Measurements from ENCODE around the gene KCTD16.

Gene KCTD16

DNA sequence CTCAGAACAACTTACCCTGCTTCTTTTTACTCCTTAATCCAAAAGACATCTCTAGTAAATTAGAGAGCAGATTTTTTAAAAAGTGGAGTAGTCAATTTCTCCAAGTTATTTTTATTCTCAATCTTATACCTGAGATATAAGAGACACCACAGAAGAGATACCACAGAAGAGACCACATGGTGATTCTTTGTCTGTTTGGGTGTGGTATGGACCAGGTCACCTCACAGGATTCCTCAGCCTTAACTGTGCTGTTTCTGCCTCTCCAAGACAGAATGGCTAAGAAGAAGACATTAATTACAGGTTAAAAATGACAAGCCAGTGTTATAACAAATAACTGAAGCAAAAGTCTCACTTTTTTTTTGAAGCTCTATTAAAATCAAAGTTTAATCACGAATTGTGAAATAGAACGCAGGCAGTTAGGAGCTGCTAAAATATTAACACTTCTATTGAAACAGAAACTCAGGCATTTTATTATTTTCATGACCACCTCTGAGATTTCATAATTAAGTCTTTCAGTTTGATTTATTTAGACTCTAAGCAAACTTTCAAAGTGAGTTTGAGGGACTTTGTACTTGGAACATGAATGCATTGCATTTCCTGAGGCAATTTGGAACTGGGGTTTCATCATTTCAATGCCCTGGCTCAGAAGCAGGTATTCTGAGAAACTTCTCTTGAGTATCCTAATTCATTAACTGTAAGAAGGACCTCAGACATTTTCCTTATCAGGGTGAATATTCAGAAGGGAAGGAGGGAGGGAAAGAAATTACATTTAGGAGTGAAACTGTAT, 280.7 kb downstream of the KCTD16 start:
- in situ Hi-C loops (cut with MboI; ENCODE audit: low sequenced_read_pairs), result no loop called here

DNA sequence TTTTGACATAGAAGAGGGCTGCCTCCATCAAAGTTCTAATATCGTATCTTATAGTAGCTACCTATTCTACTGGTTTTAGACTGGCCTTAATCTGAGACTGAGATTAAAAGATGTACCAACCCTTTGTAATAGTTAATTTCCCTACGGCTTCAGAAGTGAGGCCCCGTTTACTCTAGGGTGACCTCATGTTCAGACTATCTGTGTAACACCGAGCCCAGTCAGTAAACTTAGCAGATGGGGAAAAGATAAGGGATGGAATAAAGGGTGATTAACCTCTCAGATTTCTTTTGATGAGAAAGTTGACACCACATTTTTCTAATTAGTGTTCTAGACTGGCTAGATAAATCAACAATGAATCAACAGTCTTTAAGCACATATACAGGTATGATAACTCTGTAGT, 283.1 kb downstream of the KCTD16 start:
- in situ Hi-C loops (cut with MboI; ENCODE audit: low sequenced_read_pairs), result no loop called here

DNA sequence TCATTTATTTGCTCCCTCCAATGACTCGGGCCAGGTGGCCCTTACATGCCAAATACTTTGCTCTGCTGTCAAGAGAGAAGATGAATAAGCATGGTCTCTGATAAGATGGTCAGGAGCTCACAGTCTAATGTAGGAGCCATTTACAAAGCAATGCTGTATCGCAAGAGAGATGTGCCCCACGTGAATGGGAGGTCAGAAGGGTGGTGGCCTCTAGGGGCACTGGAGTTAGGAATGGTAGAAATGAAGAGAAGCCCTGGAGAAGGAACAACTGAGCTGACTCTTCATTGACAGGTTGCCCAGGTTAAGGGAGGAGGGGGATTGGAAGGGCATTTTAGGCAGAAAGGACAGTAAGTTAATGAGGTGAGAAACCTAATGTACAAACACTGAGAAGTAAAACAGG, 286.5 kb downstream of the KCTD16 start:
- in situ Hi-C loops (cut with MboI; ENCODE audit: low sequenced_read_pairs), result no loop called here

DNA sequence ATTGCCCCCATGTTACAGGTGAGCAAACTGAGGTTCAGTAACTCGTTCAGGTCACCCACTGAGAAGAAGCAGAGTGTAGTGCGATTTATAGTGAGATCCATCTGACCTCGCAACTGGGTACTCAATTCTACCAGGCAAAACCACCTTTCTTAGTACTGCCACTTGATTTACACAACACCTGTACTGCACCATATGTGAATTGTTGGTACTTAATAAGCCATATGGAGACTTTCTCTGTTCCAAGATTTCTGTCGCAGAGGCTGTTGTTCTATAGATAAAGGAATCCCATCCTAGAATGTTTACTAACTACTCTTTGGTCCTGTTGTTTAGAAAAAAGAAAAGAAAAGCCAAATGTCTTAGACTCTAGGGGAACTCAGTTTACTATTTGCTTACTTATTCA, 287.5 kb downstream of the KCTD16 start:
- in situ Hi-C loops (cut with MboI; ENCODE audit: low sequenced_read_pairs), result no loop called here

DNA sequence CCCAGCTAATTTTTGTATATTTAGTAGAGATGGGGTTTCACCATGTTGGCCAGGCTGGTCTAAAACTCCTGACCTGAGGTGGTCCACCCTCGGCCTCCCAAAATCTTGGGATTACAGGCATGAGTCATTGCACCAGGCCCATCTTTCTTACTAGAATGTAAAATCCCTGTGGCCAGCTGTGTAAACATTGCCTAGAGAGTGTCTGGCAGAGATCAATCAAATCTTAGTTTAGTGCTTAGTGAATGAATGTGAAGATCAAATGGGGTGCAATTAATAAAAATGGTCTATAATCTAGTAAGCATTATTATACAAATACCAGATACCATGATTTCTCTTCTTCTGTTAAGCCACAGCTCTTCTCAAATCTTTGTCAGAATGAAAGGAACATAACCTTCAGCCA, 289.9 kb downstream of the KCTD16 start:
- in situ Hi-C loops (cut with MboI; ENCODE audit: low sequenced_read_pairs), result no loop called here

DNA sequence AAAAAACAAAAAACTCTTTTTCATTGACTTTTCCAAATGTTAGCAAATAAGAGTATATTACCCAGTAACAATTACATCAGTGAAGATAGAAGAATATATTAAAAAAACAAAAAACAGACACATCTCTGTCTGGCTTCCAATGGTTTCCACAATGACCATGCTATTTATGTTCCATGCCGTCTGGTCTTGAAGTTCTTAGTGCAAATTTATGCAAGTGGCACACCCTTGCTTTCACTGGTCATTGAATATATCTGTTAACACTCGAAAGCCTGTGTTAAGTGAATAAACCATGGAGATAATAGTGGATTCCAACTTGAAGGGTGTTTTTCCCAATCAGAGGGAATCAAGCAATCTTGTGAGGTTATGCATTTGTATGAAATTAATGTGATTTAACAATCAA, 291.9 kb downstream of the KCTD16 start:
- in situ Hi-C loops (cut with MboI; ENCODE audit: low sequenced_read_pairs), result no loop called here

DNA sequence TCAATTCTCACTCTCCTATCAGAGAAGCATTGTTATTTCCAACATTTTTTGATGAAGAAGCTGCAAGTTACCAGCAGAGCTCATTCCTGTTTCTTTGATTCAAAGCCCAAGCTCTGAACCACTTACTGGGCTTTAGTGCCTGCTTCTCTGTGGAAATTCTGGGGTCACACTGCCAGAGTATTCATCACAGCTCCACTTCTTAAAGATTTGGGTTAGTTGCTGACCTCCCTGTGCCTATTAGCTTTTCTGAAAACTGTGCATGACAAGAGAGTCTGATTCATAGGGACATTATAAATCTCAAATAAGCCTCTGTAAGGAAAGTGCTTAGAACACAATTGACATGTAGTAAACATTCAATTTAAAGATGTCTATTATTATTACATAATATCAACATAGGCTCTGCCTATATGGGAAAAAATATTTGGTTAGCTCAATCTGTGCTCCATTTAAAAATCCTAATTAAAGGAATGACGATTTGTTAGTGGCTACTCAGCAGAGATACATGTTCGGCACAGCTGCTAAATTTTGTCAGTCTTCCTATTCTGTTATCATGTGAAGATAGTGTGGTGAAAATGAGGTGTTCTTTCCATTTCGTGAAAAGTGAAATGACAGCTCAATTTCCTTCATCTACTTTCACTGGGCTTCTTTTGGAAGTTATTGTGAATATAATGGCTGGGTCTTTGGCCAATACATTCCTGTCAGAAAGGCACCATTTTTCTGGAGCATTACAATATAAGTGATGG, 293.0 kb downstream of the KCTD16 start:
- in situ Hi-C loops (cut with MboI; ENCODE audit: low sequenced_read_pairs), result no loop called here

DNA sequence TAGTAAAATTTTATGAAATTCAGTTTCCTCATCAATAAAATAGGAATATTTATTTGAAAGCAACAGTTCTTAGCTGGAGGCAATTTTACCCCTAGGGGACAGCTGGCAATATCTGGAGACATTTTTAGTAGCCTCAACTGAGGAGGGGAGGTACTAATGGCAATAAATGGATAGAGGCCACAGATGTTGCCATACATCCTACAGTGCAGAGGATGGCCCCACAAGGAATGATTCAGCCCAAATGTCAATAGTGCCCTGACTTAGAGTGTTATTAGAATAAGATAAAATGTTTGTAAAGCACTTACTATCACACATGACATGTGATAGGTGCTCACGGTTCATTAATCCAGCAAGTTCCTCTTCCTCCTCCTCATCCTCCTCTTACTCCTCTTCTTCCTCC, 293.6 kb downstream of the KCTD16 start:
- in situ Hi-C loops (cut with MboI; ENCODE audit: low sequenced_read_pairs), result no loop called here

DNA sequence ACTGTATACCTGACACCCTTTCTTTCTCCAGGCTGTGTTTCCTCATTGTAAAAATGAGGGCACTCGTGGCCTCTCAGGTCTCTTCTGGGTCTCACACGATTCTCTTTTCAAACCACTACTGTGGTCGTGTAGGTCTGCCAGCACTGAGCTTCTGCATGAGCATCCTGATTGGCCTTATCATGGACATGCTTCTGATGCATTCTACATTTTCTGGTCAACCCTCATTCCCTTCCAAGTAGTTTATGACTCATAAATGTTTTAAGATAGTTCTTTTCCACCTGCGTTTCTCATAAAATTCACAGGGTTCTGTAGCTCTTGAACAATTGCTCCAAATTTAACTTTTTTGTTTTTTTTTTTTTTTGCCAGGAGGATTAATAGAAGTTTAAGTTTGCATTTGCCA, 294.8 kb downstream of the KCTD16 start:
- in situ Hi-C loops (cut with MboI; ENCODE audit: low sequenced_read_pairs), result no loop called here

DNA sequence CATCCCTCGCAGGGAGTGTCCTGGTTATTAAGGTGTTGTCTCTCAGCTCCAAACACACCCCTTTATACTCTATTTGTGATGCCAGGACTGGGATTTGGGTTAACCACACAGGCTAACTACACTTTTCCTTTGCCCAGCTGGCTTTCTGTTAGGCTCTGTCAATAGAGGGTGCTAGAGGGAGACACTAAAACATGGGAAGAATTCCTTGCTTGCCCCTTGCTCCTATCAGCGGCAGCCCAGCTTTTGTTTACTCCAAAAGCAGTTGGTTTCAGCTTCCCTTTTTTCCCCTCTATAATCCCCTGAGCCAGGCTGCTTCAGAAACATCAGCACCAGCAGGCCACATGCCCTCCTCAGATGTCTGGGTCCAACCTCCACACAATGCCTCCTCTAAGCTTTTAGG, 297.1 kb downstream of the KCTD16 start:
- in situ Hi-C loops (cut with MboI; ENCODE audit: low sequenced_read_pairs), result no loop called here

DNA sequence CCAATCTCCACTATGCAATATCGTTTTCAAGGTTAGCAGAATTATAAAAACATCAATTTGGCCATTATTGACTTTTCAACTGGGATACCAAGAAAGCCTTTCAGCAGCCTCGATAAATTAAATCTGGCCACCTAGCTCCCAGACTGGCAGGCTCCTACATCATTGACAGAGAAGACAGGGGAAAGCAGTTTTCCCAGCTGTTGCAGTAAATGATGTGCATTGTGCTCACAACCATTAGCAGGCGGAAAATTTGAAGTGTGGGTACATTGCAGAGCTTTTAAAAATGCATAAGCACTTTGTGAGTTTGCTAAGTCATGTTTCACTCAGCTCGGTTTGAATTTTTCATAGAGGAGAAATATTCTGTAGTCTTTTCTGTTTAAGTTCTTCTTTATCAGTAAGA, 297.9 kb downstream of the KCTD16 start:
- in situ Hi-C loops (cut with MboI; ENCODE audit: low sequenced_read_pairs), result no loop called here

DNA sequence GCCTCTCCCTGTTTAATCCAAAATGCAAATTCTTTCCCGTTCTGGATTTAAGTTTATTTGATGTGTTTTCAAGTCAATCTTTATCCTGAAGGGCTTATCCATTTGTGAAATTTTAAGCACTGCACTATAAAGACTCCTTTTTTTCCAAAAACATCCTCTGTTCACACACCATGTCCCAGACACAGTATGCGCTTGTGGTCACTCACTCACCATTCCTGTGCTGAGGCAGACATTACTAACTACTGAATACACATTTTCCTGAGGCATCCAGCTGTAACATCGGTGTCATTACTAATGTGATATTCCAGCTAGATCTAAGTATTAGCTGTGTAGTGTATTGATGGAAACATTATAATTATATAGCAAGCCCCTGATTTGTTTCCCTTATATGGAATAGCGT, 298.4 kb downstream of the KCTD16 start:
- in situ Hi-C loops (cut with MboI; ENCODE audit: low sequenced_read_pairs), result no loop called here

DNA sequence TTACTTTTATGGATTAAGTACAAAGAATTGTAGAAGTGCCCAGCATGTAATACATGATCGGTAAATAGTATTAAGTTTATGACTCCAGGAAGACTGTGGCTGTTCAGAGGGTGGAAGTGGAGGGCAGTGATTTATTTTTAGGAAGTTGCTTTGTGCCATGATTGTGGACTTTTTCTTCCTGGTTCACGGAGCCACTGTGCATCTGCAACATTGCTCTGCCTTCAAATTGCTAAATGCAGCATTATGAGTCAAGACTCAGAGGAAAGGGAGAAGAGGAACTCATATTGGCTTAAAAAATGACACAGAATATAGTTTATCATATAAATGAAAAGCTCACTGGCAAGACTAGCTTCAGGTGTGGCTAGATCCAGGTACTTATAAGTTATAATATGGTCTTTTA, 301.5 kb downstream of the KCTD16 start:
- in situ Hi-C loops (cut with MboI; ENCODE audit: low sequenced_read_pairs), result no loop called here

DNA sequence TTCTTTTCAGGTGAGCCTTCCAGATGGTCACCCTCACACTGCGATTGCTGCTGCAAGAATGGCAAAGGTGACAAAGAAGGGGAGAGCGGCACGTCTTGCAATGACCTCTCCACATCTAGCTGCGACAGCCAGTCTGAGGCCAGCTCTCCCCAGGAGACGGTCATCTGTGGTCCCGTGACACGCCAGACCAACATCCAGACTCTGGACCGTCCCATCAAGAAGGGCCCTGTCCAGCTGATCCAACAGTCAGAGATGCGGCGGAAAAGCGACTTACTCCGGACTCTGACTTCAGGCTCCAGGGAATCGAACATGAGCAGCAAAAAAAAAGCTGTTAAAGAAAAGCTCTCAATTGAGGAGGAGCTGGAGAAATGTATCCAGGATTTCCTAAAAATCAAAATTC, 303.0 kb downstream of the KCTD16 start:
- in situ Hi-C loops (cut with MboI; ENCODE audit: low sequenced_read_pairs), result no loop called here

DNA sequence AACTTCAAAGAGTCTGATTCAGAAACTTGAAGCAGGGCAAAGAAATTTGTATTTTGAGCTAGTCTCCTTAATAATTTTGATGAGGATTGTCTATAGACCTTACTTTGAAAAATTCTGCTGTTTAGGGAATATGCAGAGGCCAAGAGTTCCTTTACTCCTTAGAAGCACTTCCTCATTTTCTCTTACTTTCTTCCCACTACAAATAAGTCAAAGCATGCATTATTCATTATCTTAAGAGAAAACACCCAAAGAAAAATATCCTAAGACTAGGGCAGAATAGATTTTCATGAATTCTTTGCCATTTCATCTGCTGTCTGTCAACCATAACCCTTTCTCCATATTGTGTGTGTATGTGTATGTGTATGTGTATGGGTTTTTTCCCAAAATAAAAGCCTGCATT, 307.9 kb downstream of the KCTD16 start:
- in situ Hi-C loops (cut with MboI; ENCODE audit: low sequenced_read_pairs), result no loop called here

DNA sequence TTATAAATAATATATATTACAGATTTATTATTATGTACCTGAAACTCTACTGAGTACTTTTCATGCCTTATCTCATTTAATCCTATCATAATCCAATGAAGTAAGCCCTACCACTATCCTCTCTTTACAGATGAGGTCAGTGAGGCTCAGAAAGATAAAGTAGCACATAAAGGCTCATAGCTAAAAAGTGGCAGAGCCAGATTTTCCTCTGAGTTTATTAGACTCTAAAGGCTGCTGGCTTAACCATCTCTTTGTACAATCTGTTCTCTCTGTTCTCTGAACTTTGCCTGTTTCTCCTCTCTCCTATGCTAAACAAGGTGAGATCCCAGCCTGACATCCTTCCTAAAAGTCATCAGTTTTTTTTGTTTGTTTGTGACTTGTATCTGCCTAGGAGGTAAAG, 311.2 kb downstream of the KCTD16 start:
- in situ Hi-C loops (cut with MboI; ENCODE audit: low sequenced_read_pairs), result no loop called here

DNA sequence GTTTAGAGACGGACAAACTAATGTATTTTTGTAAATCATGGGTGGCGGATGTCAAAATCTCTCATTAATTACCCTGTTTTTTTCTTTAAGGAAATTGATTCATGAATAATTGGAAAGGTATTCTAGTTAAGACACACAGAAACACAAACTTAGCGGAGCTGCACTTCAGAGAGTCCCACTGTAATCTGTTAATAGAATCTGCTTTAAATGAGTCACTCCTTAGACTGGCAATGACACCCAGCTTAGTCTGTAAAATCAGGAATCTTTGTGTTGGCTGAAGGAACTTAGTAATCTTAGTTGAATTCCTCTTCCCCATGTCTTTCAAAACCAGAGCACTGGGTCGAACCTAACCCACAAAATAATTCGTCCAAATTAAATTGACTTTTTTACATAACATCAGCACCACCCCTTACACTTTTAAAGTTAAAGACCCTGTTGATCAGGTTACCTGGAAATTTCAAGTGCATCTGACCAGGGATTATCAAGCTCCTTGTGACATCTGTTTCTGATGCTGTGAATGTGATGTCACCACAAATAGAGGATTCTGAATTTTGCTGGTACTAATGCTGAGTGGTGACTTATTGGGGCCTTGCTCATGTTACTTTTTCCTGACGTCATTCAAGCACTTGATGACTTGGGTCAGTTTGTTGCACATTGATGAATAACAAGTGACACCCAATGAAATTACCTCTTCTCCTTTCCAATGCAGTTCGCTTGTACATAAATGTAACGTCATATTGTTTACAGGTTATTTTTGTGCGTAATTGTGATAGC, 313.6 kb downstream of the KCTD16 start:
- in situ Hi-C loops (cut with MboI; ENCODE audit: low sequenced_read_pairs), result no loop called here

DNA sequence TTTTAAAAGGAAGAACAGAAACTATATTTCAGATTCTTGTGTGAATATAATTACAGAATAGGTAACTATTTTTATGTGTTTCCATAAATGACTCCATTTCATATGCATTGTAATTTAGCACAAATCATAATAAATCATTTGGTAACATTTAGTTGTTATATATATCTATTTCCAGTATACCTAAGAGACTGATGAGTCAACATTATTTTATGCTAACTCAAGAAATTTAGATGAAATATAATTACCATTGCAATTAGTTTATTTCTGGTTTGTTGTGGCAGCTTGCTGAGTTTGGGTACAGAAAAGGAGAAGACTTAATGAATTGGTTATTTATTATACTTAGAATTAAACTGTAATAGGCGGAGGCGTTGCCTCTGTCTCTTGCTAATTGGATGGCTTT, 314.9 kb downstream of the KCTD16 start:
- in situ Hi-C loops (cut with MboI; ENCODE audit: low sequenced_read_pairs), result no loop called here

DNA sequence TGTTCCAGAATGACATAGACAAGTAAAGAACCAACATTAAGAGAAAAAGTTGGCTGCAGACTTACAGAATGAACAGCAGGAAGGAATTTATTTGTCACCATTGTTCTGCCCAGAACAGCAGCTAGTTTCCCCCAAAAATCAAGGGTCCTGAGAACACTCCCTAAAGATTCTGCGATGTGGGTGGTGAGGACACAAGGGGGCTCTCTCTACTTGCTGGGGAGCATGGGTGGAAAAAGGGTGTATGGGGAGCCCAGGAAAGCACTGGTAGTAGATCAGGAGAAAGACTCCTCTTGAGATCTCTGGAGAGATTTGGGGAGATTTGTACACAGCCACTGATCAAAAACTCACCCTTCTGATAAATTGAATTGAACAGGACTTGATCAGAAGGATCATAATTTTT, 316.5 kb downstream of the KCTD16 start:
- in situ Hi-C loops (cut with MboI; ENCODE audit: low sequenced_read_pairs), result no loop called here

DNA sequence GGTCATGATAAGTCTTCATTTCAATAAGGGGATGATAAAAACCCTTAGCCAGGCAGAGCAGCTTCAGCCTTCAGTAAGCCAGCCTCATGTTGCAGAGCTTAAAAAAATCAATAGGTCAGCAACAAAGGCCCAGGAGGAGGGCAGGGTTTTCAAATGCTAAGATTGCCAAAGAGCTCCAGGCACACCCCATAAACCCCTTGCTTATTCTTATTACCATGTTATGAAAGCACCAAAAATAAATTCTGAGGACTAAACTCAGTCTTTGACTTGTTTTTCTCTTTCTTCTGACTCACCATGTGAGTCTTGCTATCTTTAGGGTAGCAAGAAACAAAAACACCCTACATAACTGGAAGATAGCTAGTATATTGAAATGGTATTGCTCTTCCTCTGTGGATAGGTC, 317.1 kb downstream of the KCTD16 start:
- in situ Hi-C loops (cut with MboI; ENCODE audit: low sequenced_read_pairs), result no loop called here

DNA sequence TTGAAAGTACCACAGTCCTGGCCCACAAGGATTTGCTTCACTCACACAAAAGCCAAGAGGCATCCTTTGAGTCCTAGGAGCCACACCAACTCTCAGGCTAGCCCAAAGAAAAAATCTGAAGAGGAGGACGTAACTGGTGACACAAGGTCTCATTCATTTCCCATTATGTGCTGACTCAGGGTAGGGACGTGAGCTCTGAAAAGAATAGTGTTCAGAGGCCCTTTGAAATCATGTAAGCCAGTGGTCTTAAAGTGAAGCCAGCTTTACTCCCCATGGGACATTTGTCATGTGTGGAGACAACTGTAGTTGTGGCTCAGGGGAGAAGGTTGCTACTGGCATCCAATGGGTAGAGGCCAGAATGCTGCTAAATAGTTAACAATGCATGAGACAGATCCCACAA, 332.4 kb downstream of the KCTD16 start:
- in situ Hi-C loops (cut with MboI; ENCODE audit: low sequenced_read_pairs), result no loop called here
